HG02981 (cell line): ENCODE measurements around the gene CDCA5.

ENCODE experiments used
- ATAC-seq: cut with Tn5 transposase; IDR thresholded peaks from one replicate; pipeline ENCODE4 v1.9.1; 2021; ENCODE audit warnings: mild to moderate bottlenecking, moderate library complexity; ENCODE audit not compliant: unreplicated experiment

CDCA5 gene

GRCh38 chr11:65047581-65048422 lies 36.0 kb downstream of the CDCA5 start:
- no peak for ATAC-seq

- ATAC-seq = no peak
These were observed 38.1 kb downstream of the CDCA5 start for GRCh38 chr11:65045728-65046127.

GRCh38 chr11:65045061-65045460 lies 38.8 kb downstream of the CDCA5 start:
- no peak for ATAC-seq

GRCh38 chr11:65043881-65044501 lies 39.8 kb downstream of the CDCA5 start:
- no peak for ATAC-seq

- ATAC-seq = no peak
These were observed 40.9 kb downstream of the CDCA5 start for GRCh38 chr11:65042891-65043290.

- ATAC-seq = peak; percentile 91
These were observed 42.8 kb downstream of the CDCA5 start, which contains the start of gene SAC3D1 for GRCh38 chr11:65040847-65041622. SAC3D1 (plus strand) TSS chr11:65041210; CDS start chr11:65041293, 83 bp downstream.

GRCh38 chr11:65040520-65040846 lies 43.4 kb downstream of the CDCA5 start:
- no peak for ATAC-seq

- ATAC-seq = no peak
These were observed 46.9 kb downstream of the CDCA5 start for GRCh38 chr11:65036931-65037330.

GRCh38 chr11:65035579-65035978 lies 48.3 kb downstream of the CDCA5 start:
- ATAC-seq = no peak

- ATAC-seq = no peak
These were observed 49.4 kb downstream of the CDCA5 start for GRCh38 chr11:65034423-65034822.

GRCh38 chr11:65032216-65032615 lies 51.6 kb downstream of the CDCA5 start:
- no peak for ATAC-seq
